ENCODE data around the gene GGT1.
"Not testable (repeated sequence)": the region's sequence is repeated elsewhere in the genome, so short reads cannot be mapped to it uniquely, and the experiment has no call there.

GRCh38 chr22:24597076-24597475 lies 5.9 kb upstream of the GGT1 start:
- TF ChIP-seq CTCF, POLR2A (IDR thresholded peaks at IDR 0.05): not testable (repeated sequence)
